K562 (cell line): ENCODE measurements around the gene RITA1. TPM values are rescaled to one million over a fixed set of nuclear protein-coding genes. Genes with fewer than 3 reads are reported as not detected.

Source experiments
- CHD7 ChIP-seq: fragments of 200-600 bp; sonication (generic); IDR thresholded peaks from one replicate; pipeline ENCODE4 v1.6.1; 2012; ENCODE audit warnings: mild to moderate bottlenecking, low read depth, low read length, inconsistent platforms
- EP300 ChIP-seq: IDR thresholded peaks from 2 replicates; pipeline ENCODE4 v1.6.1; 2012; ENCODE audit warnings: low read length, improper control_type of control experiment
- GABPA ChIP-seq: fragments of 200-800 bp; sonication (Bioruptor generic); conservative IDR thresholded peaks from 2 replicates; pipeline ENCODE4 v1.6.1; 2016; ENCODE audit warnings: low read depth, missing genetic modification characterization, missing compliant biosample characterization
- TAL1 ChIP-seq: fragments of 450-650 bp; IDR thresholded peaks from 2 replicates; pipeline ENCODE4 v1.6.1; 2016; ENCODE audit warnings: mild to moderate bottlenecking
- ZBTB11 ChIP-seq, 3 experiments: fragments of 200-800 bp in 1 of 3; fragments of 250-450 bp in 1 of 3; fragments of 450-650 bp in 1 of 3; sonication (Bioruptor Pico) in 1 of 3; sonication (Bioruptor generic) in 1 of 3; formaldehyde crosslinking in 1 of 3; IDR thresholded peaks; 2 replicates each; pipeline versions ENCODE4 v1.6.1 to v1.8.0; 2016 to 2022; ENCODE audit warnings: mild to moderate bottlenecking in 2 of 3, missing genetic modification characterization in 2 of 3, missing compliant biosample characterization in 1 of 3, moderate library complexity in 1 of 3
- ZNF224 ChIP-seq: sonication (generic); formaldehyde crosslinking; IDR thresholded peaks from 2 replicates; pipeline ENCODE4 v1.8.0; 2022; ENCODE audit warnings: mild to moderate bottlenecking, missing genetic modification reagents
- polyA plus RNA-seq, 8 experiments: library from polyadenylated mRNA; depleted of rRNA in 4 of 8; stranded (reverse) in 5 of 8; unstranded in 3 of 8; fragments of >200 nt; fragmentation: Nextera tagmentation in 2 of 8; fragmentation: Illumina TruSeq in 1 of 8; extraction: Ambion mirVana in 2 of 8; extraction: Trizol in 1 of 8; gene quantifications; 2 replicates each; pipeline versions ENCODE4 v1.2.1 to v1.2.3, GENCODE V29; 2011 to 2014; ENCODE audit warnings: inconsistent platforms in 1 of 8, missing spikeins in 1 of 8
- total RNA-seq, 7 experiments: library from RNA; depleted of rRNA in 6 of 7; stranded (reverse); fragments of >200 nt in 6 of 7; fragmentation: Illumina TruSeq in 2 of 7; extraction: Trizol in 2 of 7; gene quantifications; 2 replicates each; pipeline versions ENCODE4 v1.2.1 to v1.2.3, GENCODE V29; 2011 to 2021; ENCODE audit warnings: low replicate concordance in 1 of 7

Gene RITA1
- total and polyA plus RNA-seq, 9 of the 15 experiments (the other 6 are each of a cell fraction or from before 2014, with no cell fraction given) = 2.8 to 40.4 (median 18.0) TPM

DNA sequence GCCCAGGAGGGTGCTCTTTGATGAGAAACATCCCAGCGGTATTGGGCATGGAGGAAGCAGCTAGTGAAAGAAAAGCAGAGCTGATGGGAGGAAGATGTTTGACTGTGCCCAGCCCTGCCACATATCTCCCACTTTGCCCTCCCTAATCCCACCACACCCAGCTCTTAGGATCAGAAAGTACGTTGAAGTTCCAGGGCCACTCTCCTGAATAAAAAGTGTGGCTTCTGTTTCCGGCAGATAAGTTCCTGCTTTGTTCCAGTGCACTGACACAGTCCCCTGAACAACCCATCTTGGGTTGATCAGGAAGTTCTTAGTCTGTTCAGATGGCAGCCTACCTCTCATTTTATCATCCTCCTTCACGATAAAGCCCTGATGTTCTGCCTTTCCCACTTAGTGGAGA is 52.2 kb downstream of the RITA1 start (continued):
- TF ChIP-seq CHD7 (no peak), ZNF224 (CRISPR knock-in tag) (no peak), EP300 (peak; percentile 78), TAL1 (peak; percentile 64), ZBTB11 (CRISPR knock-in tag; IDR thresholded peaks at IDR 0.05) (peak in 1 of 3 experiments; percentile 75; a peak in 2 of 6 replicates), GABPA (peak; percentile 51; the same call in 1 of the 2 replicates)
